GM18520 (cell line): ENCODE measurements around the gene IL15RA.

ENCODE experiments used
- ATAC-seq: cut with Tn5 transposase; IDR thresholded peaks from one replicate; pipeline ENCODE4 v1.9.1; 2021; ENCODE audit not compliant: unreplicated experiment

IL15RA gene

DNA sequence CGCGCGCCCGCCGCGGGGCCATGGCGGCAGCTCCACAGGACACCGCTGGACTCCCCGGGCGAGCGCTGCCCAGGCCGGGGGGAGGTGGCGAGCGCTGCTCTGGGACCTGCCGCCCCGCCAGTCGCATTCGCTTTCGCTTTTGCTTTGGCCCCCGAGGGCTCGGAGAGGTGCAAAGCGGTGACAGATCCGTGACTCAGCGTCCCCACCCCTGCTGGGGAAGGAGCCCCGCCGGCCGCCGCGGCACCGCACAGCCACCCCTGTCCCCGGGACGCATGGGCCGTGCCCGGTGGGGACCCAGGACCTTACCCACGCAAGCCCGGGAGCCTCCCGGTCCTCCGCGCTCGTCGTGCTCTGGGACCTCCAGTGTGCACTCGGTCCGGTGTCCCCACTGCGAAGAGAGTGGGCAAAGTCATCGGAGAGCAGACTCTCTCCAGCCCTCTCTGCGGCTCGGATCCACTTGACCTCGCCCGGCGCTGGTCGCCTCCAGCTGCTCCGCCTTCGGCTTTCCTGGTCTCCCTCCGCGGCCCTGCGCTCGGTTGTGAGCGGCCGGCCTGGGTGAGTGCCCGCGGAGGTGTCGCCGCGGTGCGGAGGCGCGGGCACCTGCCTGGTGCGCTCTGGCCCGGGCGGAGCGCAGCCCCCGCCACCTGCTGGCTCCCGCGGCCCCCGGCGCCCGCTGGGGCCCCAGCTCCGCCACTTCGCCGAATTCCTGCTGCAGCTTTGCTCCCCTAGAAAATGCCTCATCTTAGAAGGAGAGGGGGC lies at the start of gene IL15RA:
Gene IL15RA, minus strand, starts transcription at position 73 of the 759 bp plus-strand sequence. Its CDS starts 51 bp downstream, at position 22.
- peak; percentile 45 for ATAC-seq

GRCh38 chr10:6025683-6026255 lies 48.4 kb upstream of the IL15RA start:
- ATAC-seq = no peak

GRCh38 chr10:6024334-6024682 lies 47.0 kb upstream of the IL15RA start:
- no peak for ATAC-seq

DNA sequence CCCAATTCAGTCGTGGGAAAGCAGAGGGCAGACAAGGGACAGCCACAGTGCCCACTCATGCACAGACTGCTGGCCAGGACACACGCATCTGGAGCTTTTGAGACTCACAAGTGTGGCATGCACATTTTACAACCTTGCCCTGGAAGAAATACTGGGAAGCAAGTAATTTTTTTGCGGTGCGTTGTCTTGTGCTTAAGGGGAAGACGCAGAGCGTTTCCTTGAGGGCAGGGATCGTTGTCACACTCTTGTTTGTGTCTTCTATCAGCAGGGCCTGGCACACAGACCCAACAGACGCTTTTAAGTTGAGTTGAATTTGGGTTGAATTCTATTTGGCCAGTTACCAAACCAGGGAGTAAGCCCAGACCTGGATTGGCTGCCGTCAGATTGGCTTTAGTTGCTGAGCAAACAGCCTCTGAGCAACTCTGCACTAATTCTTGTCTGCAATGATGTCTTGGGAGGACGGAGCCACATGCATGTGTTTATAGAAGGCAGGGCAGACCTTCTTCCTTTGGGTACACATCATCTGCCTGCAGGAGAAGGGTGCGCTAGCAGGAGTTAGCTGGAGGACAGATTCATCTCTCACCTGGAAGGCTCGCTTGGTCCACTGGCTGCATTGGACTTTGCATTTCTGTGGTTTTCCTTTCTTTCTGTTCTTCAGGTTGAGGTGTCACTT lies 46.5 kb upstream of the IL15RA start:
- ATAC-seq = no peak

DNA sequence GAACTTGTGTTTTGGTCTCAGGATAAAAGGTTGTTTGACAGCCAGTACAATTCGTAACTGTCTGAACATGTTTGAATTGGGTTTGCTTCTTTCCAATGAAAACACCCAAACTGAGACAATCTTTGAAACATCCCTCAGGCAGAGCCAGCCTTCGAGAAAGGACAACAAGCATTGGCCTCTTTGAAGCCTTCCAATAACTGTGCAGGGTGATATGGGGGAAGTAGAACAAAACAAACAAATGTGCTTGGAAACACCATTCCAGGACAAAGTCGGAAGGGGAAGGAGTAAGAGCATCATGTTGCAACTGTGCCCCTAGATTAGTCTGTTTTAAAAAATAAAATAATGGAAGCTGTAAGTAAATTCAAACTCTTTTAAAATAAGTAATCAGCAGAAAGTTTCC lies 45.3 kb upstream of the IL15RA start:
- ATAC-seq = no peak

GRCh38 chr10:6020826-6021225 lies 43.5 kb upstream of the IL15RA start:
- ATAC-seq = no peak

DNA sequence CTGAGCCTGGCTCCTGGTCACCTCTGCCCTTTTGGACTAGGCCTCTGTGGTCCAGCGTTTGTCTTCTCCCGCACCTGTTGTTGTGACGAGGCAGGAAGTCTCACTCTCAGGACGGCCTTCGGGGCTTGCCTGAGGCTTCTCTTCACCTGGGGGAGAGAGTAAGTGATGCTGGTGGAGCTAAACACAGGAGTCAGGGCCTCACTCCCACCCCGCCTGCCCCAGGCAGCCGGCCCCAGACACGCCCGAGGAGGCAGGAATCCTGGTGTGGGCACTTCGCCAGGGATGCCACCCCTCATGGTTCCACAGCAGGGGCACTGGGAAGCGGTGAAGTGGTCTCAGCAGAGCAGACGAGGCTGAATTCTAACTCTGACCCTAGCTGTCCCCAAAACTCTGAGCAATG lies 42.5 kb upstream of the IL15RA start:
- ATAC-seq = no peak

DNA sequence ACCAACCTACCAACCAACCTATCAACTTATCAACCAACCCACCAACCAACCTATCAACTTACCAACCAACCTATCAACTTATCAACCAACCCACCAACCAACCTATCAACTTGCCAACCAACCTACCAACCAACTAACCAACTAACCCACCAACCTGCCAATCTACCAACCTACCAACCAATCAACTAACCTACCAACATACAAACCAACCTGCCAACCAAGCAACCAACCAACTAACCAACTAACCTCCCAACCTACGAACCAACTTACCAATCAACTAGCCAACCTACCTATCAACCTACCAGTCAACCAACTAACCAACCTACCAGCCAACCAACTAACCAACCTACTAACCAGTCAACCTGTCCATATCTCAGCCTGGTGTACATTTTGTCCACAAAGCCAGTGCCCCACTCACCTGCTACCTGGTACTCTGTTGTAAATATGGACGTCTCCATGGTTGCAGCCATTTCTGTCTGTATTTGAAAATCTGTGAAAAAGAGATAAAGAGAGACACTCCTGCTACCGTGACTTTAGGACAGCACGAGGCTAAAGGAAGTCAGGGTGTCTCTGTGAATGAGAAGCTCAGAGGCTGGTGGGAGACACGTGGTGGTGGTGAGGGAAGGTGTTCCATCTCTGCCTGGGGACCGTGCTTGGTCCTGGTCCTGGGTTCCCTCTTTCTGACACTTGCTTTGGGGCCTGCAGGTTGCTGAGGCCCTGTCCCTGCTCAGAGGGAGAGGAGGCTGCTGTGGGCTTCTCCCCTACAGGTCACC lies 41.9 kb upstream of the IL15RA start:
- no peak for ATAC-seq

DNA sequence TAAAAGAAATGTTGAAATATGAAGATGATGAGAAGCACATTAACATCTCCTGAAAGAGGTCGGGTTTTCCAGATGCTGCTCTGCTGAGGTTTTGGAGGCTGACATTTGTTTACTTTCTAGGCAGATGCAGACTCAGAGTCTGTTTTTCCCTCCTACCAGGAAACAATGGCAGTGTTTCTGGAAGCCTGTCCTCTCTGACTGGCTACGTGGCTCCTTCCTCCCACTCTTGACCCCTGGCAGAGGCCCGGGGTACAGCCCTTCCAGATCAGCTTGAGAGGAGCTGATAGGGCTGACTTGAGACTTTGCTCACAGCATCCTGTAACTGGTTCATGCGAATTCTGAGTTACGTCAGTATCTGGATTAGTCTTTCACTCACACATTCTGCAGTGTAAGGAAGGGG lies 41.1 kb upstream of the IL15RA start:
- ATAC-seq = no peak

- ATAC-seq = no peak
Measured at GRCh38 chr10:6017781-6018354, 40.5 kb upstream of the IL15RA start.

DNA sequence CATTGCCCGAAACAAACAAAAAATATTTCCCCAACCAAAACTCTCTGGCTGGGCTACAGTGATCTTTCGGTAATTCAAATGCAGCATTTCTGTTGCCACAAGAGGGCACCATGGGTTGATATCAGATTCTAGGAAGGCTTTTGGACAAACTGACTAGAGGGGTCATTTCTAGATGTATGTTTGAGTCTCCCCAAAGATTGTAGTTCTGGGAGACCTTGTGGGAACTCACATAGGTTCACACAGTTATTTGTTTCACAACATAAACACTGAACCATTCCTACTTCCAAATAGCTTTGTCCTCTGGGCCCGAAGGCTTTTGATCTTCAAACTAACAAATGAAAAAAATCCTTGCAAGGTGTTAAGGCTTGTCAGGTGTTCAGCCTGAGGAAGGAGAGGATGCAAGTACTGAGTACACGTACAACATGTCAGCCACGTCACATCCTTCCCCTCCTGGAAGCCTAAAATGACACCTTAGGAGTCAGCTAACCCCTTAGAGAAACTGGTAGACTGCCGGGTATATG lies 37.0 kb upstream of the IL15RA start:
- ATAC-seq = no peak

- ATAC-seq = no peak
Measured at GRCh38 chr10:6013413-6014192, 36.3 kb upstream of the IL15RA start.

- no peak for ATAC-seq
Measured at GRCh38 chr10:6012121-6012905, 35.0 kb upstream of the IL15RA start.

- ATAC-seq = no peak
Measured at GRCh38 chr10:6011558-6011957, 34.2 kb upstream of the IL15RA start.

DNA sequence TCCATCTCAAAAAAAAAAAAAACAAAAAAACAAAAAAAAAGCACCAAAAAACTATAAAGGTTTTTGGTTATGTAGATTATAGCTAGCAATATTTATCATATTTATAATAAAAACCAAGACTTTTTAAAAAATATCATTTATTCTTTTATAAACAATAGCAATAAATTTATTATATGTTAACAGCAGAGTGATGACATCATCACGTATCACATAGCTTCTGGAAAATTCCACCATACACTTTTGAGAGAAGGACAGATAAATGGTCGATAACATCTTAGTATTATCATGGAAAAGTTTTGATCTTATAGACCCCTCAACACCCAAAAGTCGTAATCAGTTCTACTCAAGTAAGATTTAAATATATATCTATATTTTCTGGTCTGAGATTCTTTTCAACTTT lies 33.2 kb upstream of the IL15RA start:
- no peak for ATAC-seq

GRCh38 chr10:6009961-6010360 lies 32.6 kb upstream of the IL15RA start:
- no peak for ATAC-seq

DNA sequence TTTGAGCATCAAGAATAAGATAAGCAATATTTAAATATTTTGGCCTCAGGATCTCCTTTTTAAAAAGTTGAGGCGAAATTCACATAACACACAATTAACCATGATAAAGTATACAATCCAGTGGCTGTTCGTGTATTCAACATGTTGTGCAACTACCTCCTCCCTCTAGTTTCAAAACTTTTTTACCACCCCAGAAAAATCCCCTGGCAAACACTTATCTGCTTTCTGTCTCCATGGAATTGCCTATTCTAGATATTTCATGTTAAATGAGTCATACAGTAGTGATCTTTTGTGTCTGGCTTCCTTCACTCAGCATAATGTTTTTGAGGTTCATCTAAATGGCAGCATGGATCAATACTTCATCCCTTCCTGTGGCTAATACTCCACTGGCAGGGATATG lies 31.8 kb upstream of the IL15RA start:
- no peak for ATAC-seq

- ATAC-seq = no peak
Measured at GRCh38 chr10:6008497-6009142, 31.3 kb upstream of the IL15RA start.

GRCh38 chr10:6006991-6007390 lies 29.6 kb upstream of the IL15RA start:
- no peak for ATAC-seq
